Measurements from ENCODE around the gene SETBP1.

SETBP1 gene

GRCh38 chr18:44866103-44866502, 185.4 kb downstream of the SETBP1 start:
- intact Hi-C loops (cut with DNase I): no loop called here
- DNase-seq: no peak

- intact Hi-C loops (cut with DNase I): no loop called here
These were observed 188.8 kb downstream of the SETBP1 start for GRCh38 chr18:44869533-44869932.

GRCh38 chr18:44870631-44871502, 190.2 kb downstream of the SETBP1 start:
- intact Hi-C loops (cut with DNase I): no loop called here
- no peak for DNase-seq

More at GRCh38 chr18:44869533-44869932, 188.8 kb downstream of the SETBP1 start:
- no peak for DNase-seq

GRCh38 chr18:44871771-44872170, 191.1 kb downstream of the SETBP1 start:
- DNase-seq: no peak
- intact Hi-C loops (cut with DNase I): no loop called here

GRCh38 chr18:44876024-44876423, 195.3 kb downstream of the SETBP1 start:
- DNase-seq: no peak
- intact Hi-C loops (cut with DNase I): no loop called here

GRCh38 chr18:44876755-44877154, 196.1 kb downstream of the SETBP1 start:
- intact Hi-C loops (cut with DNase I): no loop called here
- DNase-seq: no peak

GRCh38 chr18:44878335-44878734, 197.6 kb downstream of the SETBP1 start:
- intact Hi-C loops (cut with DNase I): no loop called here
- DNase-seq: no peak

- peak in 3 of 42 donors; percentile 17 to 45 (median 27) for DNase-seq
- intact Hi-C loops (cut with DNase I): no loop called here
These were observed 199.5 kb downstream of the SETBP1 start for GRCh38 chr18:44880170-44880569.

- no peak for DNase-seq
- intact Hi-C loops (cut with DNase I): no loop called here
These were observed 200.9 kb downstream of the SETBP1 start for GRCh38 chr18:44881461-44882162.

- intact Hi-C loops (cut with DNase I): no loop called here
- no peak for DNase-seq
These were observed 201.6 kb downstream of the SETBP1 start for GRCh38 chr18:44882163-44882868.

GRCh38 chr18:44883671-44884070, 203.0 kb downstream of the SETBP1 start:
- no peak for DNase-seq
- intact Hi-C loops (cut with DNase I): no loop called here

- no peak for DNase-seq
- intact Hi-C loops (cut with DNase I): no loop called here
These were observed 203.7 kb downstream of the SETBP1 start for GRCh38 chr18:44884431-44884830.

GRCh38 chr18:44885507-44885906, 204.8 kb downstream of the SETBP1 start:
- intact Hi-C loops (cut with DNase I): no loop called here
- no peak for DNase-seq

- intact Hi-C loops (cut with DNase I): no loop called here
- DNase-seq: no peak
These were observed 206.5 kb downstream of the SETBP1 start for GRCh38 chr18:44887227-44887631.

- intact Hi-C loops (cut with DNase I): no loop called here
- no peak for DNase-seq
These were observed 208.4 kb downstream of the SETBP1 start for GRCh38 chr18:44889111-44889510.

GRCh38 chr18:44893045-44893706, 212.5 kb downstream of the SETBP1 start:
- intact Hi-C loops (cut with DNase I): loop anchor here (5.0 kb wide), 1 partner anchor 211 kb away; the partner anchor contains the start of gene SETBP1
- no peak for DNase-seq

GRCh38 chr18:44893966-44894365, 213.3 kb downstream of the SETBP1 start:
- intact Hi-C loops (cut with DNase I): loop anchor here (5.0 kb wide), 1 partner anchor 212 kb away; the partner anchor contains the start of gene SETBP1
- no peak for DNase-seq

GRCh38 chr18:44895176-44895798, 214.6 kb downstream of the SETBP1 start:
- peak in 31 of 42 donors; percentile 12 to 69 (median 38) for DNase-seq
- intact Hi-C loops (cut with DNase I): no loop called here

GRCh38 chr18:44896846-44897245, 216.2 kb downstream of the SETBP1 start:
- no peak for DNase-seq
- intact Hi-C loops (cut with DNase I): no loop called here
